Measurements from ENCODE around the gene TNFSF12.
A peak's percentile ranks its signal among the peaks of the same experiment; 100 is the strongest.

The TNFSF12 gene

GRCh38 chr17:7570351-7570750 lies 21.5 kb downstream of the TNFSF12 start:
- DNase-seq (ENCODE audit: low read depth, low spot score), result no peak

- no peak for DNase-seq (ENCODE audit: low read depth, low spot score)
Measured at GRCh38 chr17:7572338-7572587, 23.4 kb downstream of the TNFSF12 start.

- peak; percentile 99 for DNase-seq (ENCODE audit: low read depth, low spot score)
Measured at GRCh38 chr17:7572588-7573323, 23.9 kb downstream of the TNFSF12 start.

- peak; percentile 83 for DNase-seq (ENCODE audit: low read depth, low spot score)
Measured at GRCh38 chr17:7573324-7574080, 24.6 kb downstream of the TNFSF12 start.

- DNase-seq (ENCODE audit: low read depth, low spot score), result no peak
Measured at GRCh38 chr17:7574176-7574953, 25.5 kb downstream of the TNFSF12 start.

GRCh38 chr17:7575481-7575883 lies 26.6 kb downstream of the TNFSF12 start:
- DNase-seq (ENCODE audit: low read depth, low spot score), result no peak

GRCh38 chr17:7575959-7576358 lies 27.1 kb downstream of the TNFSF12 start:
- DNase-seq (ENCODE audit: low read depth, low spot score), result no peak

- no peak for DNase-seq (ENCODE audit: low read depth, low spot score)
Measured at GRCh38 chr17:7576432-7576937, 27.6 kb downstream of the TNFSF12 start.

GRCh38 chr17:7577327-7578199 lies 28.7 kb downstream of the TNFSF12 start:
- DNase-seq (ENCODE audit: low read depth, low spot score), result no peak

- no peak for DNase-seq (ENCODE audit: low read depth, low spot score)
Measured at GRCh38 chr17:7579001-7579833, 30.4 kb downstream of the TNFSF12 start, which contains the start of gene CD68. CD68 (plus strand) TSS chr17:7579638; CDS start chr17:7579678, 40 bp downstream.

- DNase-seq (ENCODE audit: low read depth, low spot score), result no peak
Measured at GRCh38 chr17:7579834-7580603, 31.2 kb downstream of the TNFSF12 start.

- DNase-seq (ENCODE audit: low read depth, low spot score), result no peak
Measured at GRCh38 chr17:7580604-7581575, 32.0 kb downstream of the TNFSF12 start.

- DNase-seq (ENCODE audit: low read depth, low spot score), result no peak
Measured at GRCh38 chr17:7582396-7583252, 33.8 kb downstream of the TNFSF12 start.

- peak; percentile 87 for DNase-seq (ENCODE audit: low read depth, low spot score)
Measured at GRCh38 chr17:7583253-7584109, 34.6 kb downstream of the TNFSF12 start, which contains the start of gene MPDU1. MPDU1 (plus strand) TSS chr17:7583852; CDS start chr17:7583863, 11 bp downstream.

GRCh38 chr17:7586673-7587419 lies 38.0 kb downstream of the TNFSF12 start:
- no peak for DNase-seq (ENCODE audit: low read depth, low spot score)

Measured in activated CD4-positive, CD25-positive, alpha-beta regulatory T cell treated with anti-CD3 and anti-CD28 coated beads, Interleukin-2, amount 50 U/mL, for 16 hours (primary cell).